GM12892 (cell line): Measurements from ENCODE around the gene SLC4A3.

Experiments used
- POLR2A ChIP-seq: IDR thresholded peaks from 2 replicates; pipeline ENCODE4 v1.6.1; 2011; ENCODE audit warnings: low read depth, low read length, control low read depth
- POLR2AphosphoS5 ChIP-seq: IDR thresholded peaks from 2 replicates; pipeline ENCODE4 v1.6.1; 2011; ENCODE audit warnings: low read depth, low read length, control low read depth
- TAF1 ChIP-seq: IDR thresholded peaks from 2 replicates; pipeline ENCODE4 v1.6.1; 2011; ENCODE audit warnings: low read depth, mild to moderate bottlenecking, control low read depth, low read length, borderline replicate concordance

DNA sequence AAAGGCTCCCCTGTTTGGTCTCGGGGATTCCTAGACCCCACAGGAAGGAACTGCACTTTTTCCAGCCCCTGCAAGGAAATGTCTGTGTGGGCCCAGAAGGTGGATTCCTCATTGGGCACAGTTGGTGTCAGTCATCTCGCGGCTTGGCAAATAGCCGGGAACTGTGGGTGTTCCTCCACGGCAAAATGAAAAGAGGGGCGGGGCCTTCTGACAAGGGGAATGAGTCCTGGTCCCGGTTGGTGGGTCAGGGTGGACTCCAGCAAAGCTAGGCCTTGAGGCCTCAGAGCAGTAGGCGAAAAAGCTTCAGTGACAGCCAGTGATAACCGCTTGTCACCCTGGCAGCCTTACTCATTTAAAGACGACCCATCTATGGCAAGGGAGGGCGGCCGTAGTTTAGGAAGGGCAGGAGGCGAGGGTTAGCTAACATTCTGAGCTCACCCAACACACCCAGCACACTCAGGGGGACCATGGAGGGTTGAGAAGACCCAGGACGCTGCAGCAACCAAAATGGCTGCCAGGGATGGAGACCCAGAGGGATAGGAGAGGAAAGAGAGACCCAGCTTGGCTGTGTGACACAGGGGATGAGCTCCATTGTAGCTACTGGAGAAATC lies 16.5 kb downstream of the SLC4A3 start:
- TF ChIP-seq TAF1 (no peak), POLR2AphosphoS5 (no peak), POLR2A (no peak)
